Stomach smooth muscle (tissue), 2 donors: ENCODE data around the gene ZNF593.

Experiments
- H3K27ac ChIP-seq: one replicate; pipeline ENCODE4 v1.7.0; 2013; ENCODE audit warnings: mild to moderate bottlenecking, low read length, inconsistent platforms
- H3K27me3 ChIP-seq, 2 donors: one replicate each; pipeline ENCODE4 v1.7.0; 2013; ENCODE audit warnings: low read length in 2 of 2; ENCODE audit not compliant: insufficient read depth in 2 of 2, control insufficient read depth in 1 of 2
- H3K36me3 ChIP-seq, 2 donors: one replicate each; pipeline ENCODE4 v1.7.0; 2013; ENCODE audit warnings: low read length in 2 of 2; ENCODE audit not compliant: control insufficient read depth in 2 of 2, insufficient read depth in 2 of 2
- H3K4me1 ChIP-seq: one replicate; pipeline ENCODE4 v1.7.0; 2013; ENCODE audit warnings: low read length; ENCODE audit not compliant: control insufficient read depth, insufficient read depth
- H3K4me3 ChIP-seq, 2 donors: one replicate each; pipeline ENCODE4 v1.7.0; 2013; ENCODE audit warnings: low read length in 2 of 2
- H3K9ac ChIP-seq, 2 donors: one replicate each; pipeline ENCODE4 v1.7.0; 2013; ENCODE audit warnings: low read length in 2 of 2, mild to moderate bottlenecking in 1 of 2
- H3K9me3 ChIP-seq, 2 donors: one replicate each; pipeline ENCODE4 v1.7.0; 2013; ENCODE audit warnings: low read length in 2 of 2; ENCODE audit not compliant: control insufficient read depth in 2 of 2
- donor health status: healthy.
- donor health status: Pancreatic carcinoma.

ZNF593 gene

DNA sequence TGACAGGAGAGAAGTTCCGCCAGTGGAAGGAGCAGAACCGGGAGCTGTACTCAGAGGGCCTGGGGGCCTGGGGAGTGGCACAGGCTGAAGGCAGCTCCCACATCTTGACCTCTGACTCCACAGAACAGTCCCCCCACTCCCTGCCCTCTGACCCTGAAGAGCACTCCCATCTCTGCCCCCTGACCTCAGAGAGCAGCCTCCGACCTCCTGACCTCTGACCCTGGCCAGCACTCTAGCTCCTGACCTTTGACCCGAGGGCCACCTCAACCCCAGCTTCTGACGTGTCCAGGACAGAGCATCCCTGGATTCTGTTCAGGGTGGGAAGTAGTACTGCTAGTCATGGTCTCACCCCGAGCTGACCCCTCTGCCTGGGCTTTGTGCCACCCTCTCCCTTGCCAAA, 19.6 kb downstream of the ZNF593 start:
- H3K9ac ChIP-seq: no peak overlapping the region
- no peaks in the 10 kb centered on the region for H3K27me3 ChIP-seq
- H3K4me1 ChIP-seq: no peaks in the 10 kb centered on the region
- no peaks in the 10 kb centered on the region for H3K36me3 ChIP-seq
- no peak overlapping the region for H3K4me3 ChIP-seq
- H3K9me3 ChIP-seq: no peaks in the 10 kb centered on the region
- H3K27ac ChIP-seq: no peak overlapping the region

- H3K36me3 ChIP-seq: no peaks in the 10 kb centered on the region
- H3K4me3 ChIP-seq: no peak overlapping the region
- no peaks in the 10 kb centered on the region for H3K27me3 ChIP-seq
- H3K4me1 ChIP-seq: no peaks in the 10 kb centered on the region
- H3K9ac ChIP-seq: no peak overlapping the region
- no peaks in the 10 kb centered on the region for H3K9me3 ChIP-seq
- no peak overlapping the region for H3K27ac ChIP-seq
Observed at GRCh38 chr1:26189751-26190275, 20.1 kb downstream of the ZNF593 start.

DNA sequence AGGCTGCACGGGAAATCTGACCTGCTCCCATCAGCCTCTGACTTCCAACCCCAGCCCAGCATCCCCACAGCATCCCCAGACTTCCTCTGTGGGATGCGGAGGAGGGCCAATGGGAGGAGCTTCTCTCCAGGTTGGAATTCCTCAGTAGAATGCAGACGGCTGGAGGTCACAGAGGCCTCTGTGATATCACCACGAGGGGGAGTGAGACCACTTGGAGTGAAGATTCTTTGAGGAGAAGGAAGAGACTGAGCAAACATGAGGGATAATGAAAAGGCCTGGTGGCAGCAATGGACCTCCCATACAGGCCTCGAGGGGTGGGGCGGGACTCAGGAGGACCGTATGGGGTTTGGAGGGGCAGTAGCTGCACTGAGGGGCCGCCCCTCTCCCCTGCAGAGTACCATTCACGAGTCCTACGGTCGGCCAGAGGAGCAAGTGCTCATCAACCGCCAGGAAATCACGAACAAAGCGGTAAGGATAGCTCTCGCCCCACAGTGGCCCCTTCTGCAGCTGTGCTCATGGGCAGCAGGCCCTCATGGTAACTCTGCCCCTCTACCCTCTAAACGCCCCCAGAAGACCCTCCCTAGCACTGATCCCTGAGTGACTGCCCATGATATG, 20.8 kb downstream of the ZNF593 start, which contains the start of gene CATSPER4:
TSS of gene CATSPER4 (plus strand) at position 230 of the 615 bp plus-strand sequence. CDS start at position 256, 26 bp downstream.
- Histone ChIP-seq H3K27ac (no peak within 1 kb of the TSS), H3K4me3 (no peak within 1 kb of the TSS), H3K9me3 (no peaks in the 10 kb centered on the region), H3K9ac (no peak within 1 kb of the TSS), H3K36me3 (no peaks in the 10 kb centered on the region), H3K27me3 (no peaks in the 10 kb centered on the region), H3K4me1 (no peaks in the 10 kb centered on the region)

DNA sequence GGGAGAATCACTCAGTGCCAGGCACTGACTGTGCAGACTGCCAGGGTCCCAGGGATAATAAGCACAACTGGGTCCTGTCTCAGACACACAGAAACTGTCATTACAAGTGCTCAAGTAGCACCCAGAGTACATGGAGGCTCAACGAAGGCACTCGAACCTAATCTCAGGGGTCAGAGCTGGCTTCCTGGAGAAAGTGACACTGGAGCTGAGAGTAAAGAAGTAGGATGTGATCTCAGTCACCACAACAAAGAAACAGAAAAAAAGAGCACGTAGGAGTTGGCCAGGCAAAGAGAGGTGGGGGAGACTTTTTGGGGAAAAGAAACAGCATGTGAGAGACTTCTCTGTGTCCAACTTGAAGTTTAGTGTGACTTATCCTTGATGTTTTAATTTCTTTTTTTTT, 22.0 kb downstream of the ZNF593 start:
- Histone ChIP-seq H3K27me3 (no peaks in the 10 kb centered on the region), H3K4me1 (no peaks in the 10 kb centered on the region), H3K4me3 (no peak overlapping the region), H3K9me3 (no peaks in the 10 kb centered on the region), H3K9ac (no peak overlapping the region), H3K27ac (no peak overlapping the region), H3K36me3 (no peaks in the 10 kb centered on the region)

- H3K9ac ChIP-seq: no peak overlapping the region
- no peak overlapping the region for H3K4me3 ChIP-seq
- H3K27me3 ChIP-seq: peaks cover 2 to 10% of the 10 kb centered on the region in 2 donors
- H3K9me3 ChIP-seq: no peaks in the 10 kb centered on the region
- no peak overlapping the region for H3K27ac ChIP-seq
- no peaks in the 10 kb centered on the region for H3K4me1 ChIP-seq
- no peaks in the 10 kb centered on the region for H3K36me3 ChIP-seq
Observed at GRCh38 chr1:26195805-26196204, 26.1 kb downstream of the ZNF593 start.

DNA sequence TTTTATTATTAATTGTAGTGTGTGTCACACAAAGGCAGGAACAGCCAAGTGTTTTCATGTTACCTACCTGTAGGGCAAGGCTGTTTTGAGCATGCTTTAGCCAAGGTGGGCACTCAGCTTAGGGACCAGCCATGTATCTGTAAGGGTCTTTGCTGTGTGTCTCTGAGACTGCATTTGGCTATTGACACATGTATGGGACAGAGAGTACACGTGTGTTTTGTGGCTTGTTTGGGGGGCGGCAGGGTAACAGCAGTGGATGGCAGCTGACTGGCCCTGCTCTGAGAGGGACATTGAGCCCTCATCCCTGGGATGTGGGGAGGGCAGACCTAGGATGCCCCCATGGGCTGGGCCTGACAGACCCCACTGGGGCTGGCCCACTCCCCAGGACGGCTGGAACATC, 27.6 kb downstream of the ZNF593 start:
- Histone ChIP-seq H3K36me3 (no peaks in the 10 kb centered on the region), H3K9ac (no peak overlapping the region), H3K4me1 (no peaks in the 10 kb centered on the region), H3K9me3 (no peaks in the 10 kb centered on the region), H3K4me3 (no peak overlapping the region), H3K27ac (no peak overlapping the region), H3K27me3 (peaks cover 6 to 13% of the 10 kb centered on the region in 2 donors)

- no peak overlapping the region for H3K9ac ChIP-seq
- no peaks in the 10 kb centered on the region for H3K4me1 ChIP-seq
- H3K36me3 ChIP-seq: no peaks in the 10 kb centered on the region
- peaks cover 6 to 13% of the 10 kb centered on the region in 2 donors for H3K27me3 ChIP-seq
- no peak overlapping the region for H3K4me3 ChIP-seq
- no peak overlapping the region for H3K27ac ChIP-seq
- no peaks in the 10 kb centered on the region for H3K9me3 ChIP-seq
Observed at GRCh38 chr1:26197813-26198212, 28.1 kb downstream of the ZNF593 start.

- Histone ChIP-seq H3K27me3 (peaks cover 6 to 16% of the 10 kb centered on the region in 2 donors), H3K9ac (no peak overlapping the region), H3K36me3 (no peaks in the 10 kb centered on the region), H3K9me3 (no peaks in the 10 kb centered on the region), H3K27ac (no peak overlapping the region), H3K4me3 (no peak overlapping the region), H3K4me1 (no peaks in the 10 kb centered on the region)
Observed at GRCh38 chr1:26200413-26200812, 30.7 kb downstream of the ZNF593 start.

DNA sequence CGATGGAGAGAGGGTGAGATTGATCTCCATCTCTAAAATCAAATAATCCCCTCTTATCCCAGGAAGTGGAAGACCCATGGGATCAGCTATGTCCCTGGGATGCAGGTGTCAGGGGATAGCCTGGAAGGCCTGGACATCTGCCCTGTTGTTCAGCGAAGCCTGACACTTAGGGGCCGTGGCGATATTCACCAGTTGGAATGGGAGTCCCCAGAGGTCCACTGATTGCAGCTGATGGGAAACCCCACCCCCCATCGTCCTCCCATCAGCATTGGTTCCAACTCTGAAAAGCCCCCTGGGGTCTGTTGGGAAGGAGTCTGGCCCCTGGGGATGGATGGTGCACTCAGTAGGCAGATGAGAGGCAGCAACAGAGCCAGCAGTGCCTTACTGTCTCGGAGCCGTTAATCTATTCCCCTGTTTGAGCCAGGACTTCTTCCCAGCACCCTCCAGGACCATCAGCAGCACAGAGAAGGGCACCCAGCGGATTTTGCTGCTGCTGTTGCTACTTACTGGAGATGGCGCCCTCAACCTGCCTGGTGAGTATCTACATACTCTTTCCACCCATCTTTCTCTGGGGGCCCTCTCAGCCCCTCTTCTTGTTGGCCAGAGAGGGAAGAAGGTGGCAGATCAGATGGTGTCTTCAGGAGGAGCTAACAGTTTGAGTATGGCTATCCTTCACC, 34.1 kb downstream of the ZNF593 start:
- Histone ChIP-seq H3K9me3 (no peaks in the 10 kb centered on the region), H3K9ac (no peak overlapping the region), H3K27ac (no peak overlapping the region), H3K4me1 (no peaks in the 10 kb centered on the region), H3K36me3 (no peaks in the 10 kb centered on the region), H3K27me3 (peaks cover 4 to 10% of the 10 kb centered on the region in 2 donors), H3K4me3 (no peak overlapping the region)

- no peaks in the 10 kb centered on the region for H3K9me3 ChIP-seq
- no peaks in the 10 kb centered on the region for H3K36me3 ChIP-seq
- H3K4me1 ChIP-seq: no peaks in the 10 kb centered on the region
- no peak overlapping the region for H3K27ac ChIP-seq
- H3K27me3 ChIP-seq: no peaks in the 10 kb centered on the region
- no peak overlapping the region for H3K4me3 ChIP-seq
- no peak overlapping the region for H3K9ac ChIP-seq
Observed at GRCh38 chr1:26210147-26210870, 40.6 kb downstream of the ZNF593 start.
